ENCODE results near the gene IL15. TPM values are rescaled to one million over a fixed set of nuclear protein-coding genes. Genes with fewer than 3 reads are reported as not detected.

Gene IL15
- total and polyA plus RNA-seq, 2 of the 8 experiments (the other 6 are each of a cell fraction or from before 2014, with no cell fraction given), result 0.30 to 0.61 TPM

DNA sequence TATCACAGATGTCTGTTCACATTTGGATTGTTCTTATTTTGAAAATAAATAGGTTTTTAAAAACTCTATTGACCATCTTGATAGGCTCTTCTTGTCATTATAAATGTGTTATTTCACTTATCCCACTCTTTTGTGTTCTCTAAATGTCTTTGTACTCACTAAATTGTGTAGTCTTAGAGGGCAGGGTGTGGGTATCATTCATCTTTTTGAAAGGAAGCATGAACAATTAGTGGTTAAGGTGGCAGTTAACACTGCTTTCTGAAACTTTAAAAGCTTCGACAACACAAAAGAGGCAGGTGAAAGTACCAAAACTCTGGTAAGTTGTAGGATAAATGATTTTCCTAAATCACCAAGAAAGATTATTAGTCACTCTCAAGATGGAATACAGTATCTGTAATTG, 83.2 kb downstream of the IL15 start (continued):
- TF ChIP-seq, protein P1, sequence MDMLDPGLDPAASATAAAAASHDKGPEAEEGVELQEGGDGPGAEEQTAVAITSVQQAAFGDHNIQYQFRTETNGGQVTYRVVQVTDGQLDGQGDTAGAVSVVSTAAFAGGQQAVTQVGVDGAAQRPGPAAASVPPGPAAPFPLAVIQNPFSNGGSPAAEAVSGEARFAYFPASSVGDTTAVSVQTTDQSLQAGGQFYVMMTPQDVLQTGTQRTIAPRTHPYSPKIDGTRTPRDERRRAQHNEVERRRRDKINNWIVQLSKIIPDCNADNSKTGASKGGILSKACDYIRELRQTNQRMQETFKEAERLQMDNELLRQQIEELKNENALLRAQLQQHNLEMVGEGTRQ (IDR thresholded peaks at IDR 0.05; ENCODE audit: low read length), result no peak
- TF ChIP-seq POLR2A (IDR thresholded peaks at IDR 0.05; ENCODE audit: control extremely low read depth in 1 of 2, low read depth in 2 of 2, low read length in 2 of 2), result no peak
- TF ChIP-seq, protein P2, sequence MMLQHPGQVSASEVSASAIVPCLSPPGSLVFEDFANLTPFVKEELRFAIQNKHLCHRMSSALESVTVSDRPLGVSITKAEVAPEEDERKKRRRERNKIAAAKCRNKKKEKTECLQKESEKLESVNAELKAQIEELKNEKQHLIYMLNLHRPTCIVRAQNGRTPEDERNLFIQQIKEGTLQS (IDR thresholded peaks at IDR 0.05; ENCODE audit: insufficient read depth, low read depth, low read length), result no peak

All from H1 (cell line).